MCF 10A (cell line): ENCODE results near the gene CCDC33. TPM values are rescaled to one million over a fixed set of nuclear protein-coding genes. Genes with fewer than 3 reads are reported as not detected.

ENCODE experiments used
- BruUV-seq: library from RNA; stranded (reverse); fragments of 400-500 nt; replicated peaks from 2 replicates; lab custom pipeline; 2021; lab: Mats Ljungman, UMichigan
- CTCF ChIA-PET: fragments of 300-600 bp; sonication (Branson Sonifier 250); formaldehyde crosslinking; extraction: SDS; loops from one replicate; lab custom pipeline; 2021; ENCODE audit warnings: antibody characterized with exemption, inconsistent platforms; lab: Yijun Ruan, JAX
- POLR2A ChIA-PET: fragments of 300-600, 350-650 bp; sonication (Branson Sonifier 250); formaldehyde crosslinking; extraction: SDS; loops from one replicate; lab custom pipeline; 2020; ENCODE audit warnings: antibody characterized with exemption, inconsistent platforms; lab: Yijun Ruan, JAX
- DNase-seq: peaks from one replicate; pipeline ENCODE4 v3.0.0-alpha.2; 2018; ENCODE audit not compliant: unreplicated experiment
- H3K27ac Mint-ChIP-seq: one replicate; pipeline ENCODE4 v1.8.0; 2022; ENCODE audit warnings: mild to moderate bottlenecking, low read depth, mixed read lengths; ENCODE audit not compliant: unreplicated experiment
- H3K27me3 Mint-ChIP-seq: one replicate; pipeline ENCODE4 v1.8.0; 2022; ENCODE audit warnings: mixed read lengths; ENCODE audit not compliant: insufficient read depth, unreplicated experiment
- H3K36me3 Mint-ChIP-seq: one replicate; pipeline ENCODE4 v1.8.0; 2022; ENCODE audit warnings: mild to moderate bottlenecking, moderate library complexity, mixed read lengths; ENCODE audit not compliant: insufficient read depth, unreplicated experiment
- H3K4me1 Mint-ChIP-seq: one replicate; pipeline ENCODE4 v1.8.0; 2022; ENCODE audit warnings: mixed read lengths; ENCODE audit not compliant: insufficient read depth, unreplicated experiment
- H3K4me3 Mint-ChIP-seq: one replicate; pipeline ENCODE4 v1.8.0; 2022; ENCODE audit warnings: mild to moderate bottlenecking, moderate library complexity, mixed read lengths; ENCODE audit not compliant: unreplicated experiment
- H3K9me3 Mint-ChIP-seq: one replicate; pipeline ENCODE4 v1.8.0; 2022; ENCODE audit warnings: mixed read lengths; ENCODE audit not compliant: unreplicated experiment
- intact Hi-C: fragments of 100-400 bp; cut with micrococcal nuclease; formaldehyde crosslinking; loops from 2 replicates; pipeline ENCODE4 v1.14.1; 2022
- total RNA-seq: library from RNA; stranded (reverse); gene quantifications from 2 replicates; pipeline ENCODE4 v1.2.3, GENCODE V29; 2022
- TF ChIP-seq, protein P1 (sequence below): fragments of 200-600 bp; IDR thresholded peaks from one replicate; pipeline ENCODE4 v1.8.0; 2022; ENCODE audit warnings: antibody characterized with exemption, mild to moderate bottlenecking; ENCODE audit not compliant: unreplicated experiment

The CCDC33 gene
- total RNA-seq, 1 experiment from 2014 or later: not detected

DNA sequence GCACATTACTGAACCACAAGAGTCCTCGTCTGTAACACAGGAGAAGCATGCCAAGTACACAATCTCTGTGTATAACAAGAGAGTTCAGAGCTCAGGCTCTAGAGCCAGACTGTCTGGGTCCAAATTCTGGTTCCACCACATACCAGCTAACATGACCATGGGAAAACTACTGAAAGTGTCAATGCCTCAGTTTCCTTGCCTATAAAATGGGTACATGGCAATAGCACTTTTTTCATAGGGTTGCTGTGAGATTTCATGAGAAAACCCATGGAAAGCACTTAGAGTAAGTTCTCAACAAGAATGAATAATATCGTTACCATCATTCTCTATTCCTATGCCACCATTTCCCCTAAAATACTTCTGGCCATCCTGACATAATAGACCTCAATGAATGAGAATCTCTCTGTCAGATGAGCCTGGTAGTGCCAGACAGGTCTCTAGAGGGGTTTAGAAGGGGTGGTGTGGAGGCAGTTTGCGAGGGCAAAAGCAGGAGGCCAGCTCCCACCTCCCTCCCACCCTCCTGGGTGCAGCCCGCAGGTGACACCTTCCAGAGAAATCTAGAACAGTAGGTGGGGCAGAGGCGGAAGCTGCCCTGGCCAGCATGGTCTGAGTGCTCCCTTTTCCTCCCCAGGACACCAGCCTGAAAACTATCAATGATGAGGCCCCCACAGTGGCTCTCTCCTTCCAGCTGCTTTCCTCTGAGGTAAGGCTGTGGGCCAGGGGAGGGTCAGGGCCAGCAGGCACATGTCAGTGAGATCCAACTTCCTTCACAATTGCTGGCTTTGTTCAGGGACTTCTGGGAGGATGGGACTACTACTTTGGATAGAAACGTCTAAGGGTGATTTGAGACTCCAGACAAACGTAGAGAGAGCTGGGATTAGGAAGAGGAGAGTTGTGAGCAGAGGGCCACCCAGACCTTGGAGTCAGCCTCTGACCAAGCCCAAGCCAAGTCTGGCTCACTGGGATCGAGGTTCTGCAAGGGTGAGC lies 45.3 kb downstream of the CCDC33 start:
- DNase-seq: no peak
- CTCF ChIA-PET: interaction anchor here (0.6 to 1.4 kb wide), 2 partner anchors 11 to 24 kb away, joined by 3 read pairs; no protein-coding TSS in a partner anchor
- intact Hi-C loops: no loop called here
- TF ChIP-seq, protein P1, sequence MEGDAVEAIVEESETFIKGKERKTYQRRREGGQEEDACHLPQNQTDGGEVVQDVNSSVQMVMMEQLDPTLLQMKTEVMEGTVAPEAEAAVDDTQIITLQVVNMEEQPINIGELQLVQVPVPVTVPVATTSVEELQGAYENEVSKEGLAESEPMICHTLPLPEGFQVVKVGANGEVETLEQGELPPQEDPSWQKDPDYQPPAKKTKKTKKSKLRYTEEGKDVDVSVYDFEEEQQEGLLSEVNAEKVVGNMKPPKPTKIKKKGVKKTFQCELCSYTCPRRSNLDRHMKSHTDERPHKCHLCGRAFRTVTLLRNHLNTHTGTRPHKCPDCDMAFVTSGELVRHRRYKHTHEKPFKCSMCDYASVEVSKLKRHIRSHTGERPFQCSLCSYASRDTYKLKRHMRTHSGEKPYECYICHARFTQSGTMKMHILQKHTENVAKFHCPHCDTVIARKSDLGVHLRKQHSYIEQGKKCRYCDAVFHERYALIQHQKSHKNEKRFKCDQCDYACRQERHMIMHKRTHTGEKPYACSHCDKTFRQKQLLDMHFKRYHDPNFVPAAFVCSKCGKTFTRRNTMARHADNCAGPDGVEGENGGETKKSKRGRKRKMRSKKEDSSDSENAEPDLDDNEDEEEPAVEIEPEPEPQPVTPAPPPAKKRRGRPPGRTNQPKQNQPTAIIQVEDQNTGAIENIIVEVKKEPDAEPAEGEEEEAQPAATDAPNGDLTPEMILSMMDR: no peak
- POLR2A ChIA-PET: no interaction called here
- Mint-ChIP-seq H3K27me3 (peaks cover 67% of the 10 kb centered on the region), H3K4me1 (no peaks in the 10 kb centered on the region), H3K27ac (no peak overlapping the region), H3K4me3 (no peak overlapping the region), H3K36me3 (no peaks in the 10 kb centered on the region), H3K9me3 (no peaks in the 10 kb centered on the region)
- no TSS peak for BruUV-seq

DNA sequence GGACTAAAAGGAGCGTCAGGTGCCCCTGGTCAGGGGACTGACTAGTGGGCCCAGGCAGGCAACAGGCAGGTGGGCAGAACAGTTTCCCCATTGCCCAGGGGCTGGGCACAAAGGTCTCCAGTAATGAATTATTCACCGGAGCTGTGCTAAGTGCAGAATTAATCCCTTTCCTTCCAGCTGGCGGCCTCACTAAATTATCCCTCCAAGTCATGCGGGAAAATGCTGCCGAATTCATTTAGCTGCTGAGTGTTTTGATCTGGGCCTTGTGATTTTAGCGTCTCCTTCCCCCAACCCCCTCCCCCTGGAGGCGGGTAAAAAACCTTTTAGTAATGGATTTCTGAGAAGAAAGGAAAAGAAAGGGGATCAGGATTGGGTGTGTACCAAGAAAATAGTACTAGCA lies 47.2 kb downstream of the CCDC33 start:
- no peaks in the 10 kb centered on the region for H3K9me3 Mint-ChIP-seq
- BruUV-seq: no TSS peak
- peaks cover 86% of the 10 kb centered on the region for H3K27me3 Mint-ChIP-seq
- H3K36me3 Mint-ChIP-seq: no peaks in the 10 kb centered on the region
- no peaks in the 10 kb centered on the region for H3K4me1 Mint-ChIP-seq
- intact Hi-C loops: no loop called here
- H3K4me3 Mint-ChIP-seq: no peak overlapping the region
- no peak overlapping the region for H3K27ac Mint-ChIP-seq
- DNase-seq: no peak
- ChIA-PET POLR2A (no interaction called here), CTCF (interaction anchor here (2.4 kb wide), 1 partner anchor 38 kb away, joined by 5 read pairs; no protein-coding TSS in a partner anchor)
- TF ChIP-seq, protein P1: no peak

DNA sequence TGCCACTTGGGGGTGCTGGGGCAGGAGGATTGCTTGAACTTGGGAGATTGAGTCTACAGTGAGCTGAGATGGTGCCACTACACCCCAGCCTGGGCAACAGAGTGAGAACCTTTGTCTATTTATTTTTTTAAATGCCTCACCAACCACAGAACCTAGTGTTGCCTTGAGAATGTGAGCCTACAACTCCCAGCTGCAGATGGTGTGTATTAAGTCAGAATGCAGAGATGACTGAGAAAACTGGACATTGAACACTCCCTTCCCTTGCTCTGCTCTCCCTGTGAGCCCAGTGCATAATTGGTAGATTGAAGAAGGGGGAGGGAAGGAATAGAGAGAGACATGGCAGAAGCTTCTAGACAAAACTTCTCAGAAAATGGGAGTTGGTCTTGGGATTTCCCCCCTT lies 53.5 kb downstream of the CCDC33 start:
- no peaks in the 10 kb centered on the region for H3K9me3 Mint-ChIP-seq
- BruUV-seq: no TSS peak
- H3K36me3 Mint-ChIP-seq: no peaks in the 10 kb centered on the region
- H3K4me3 Mint-ChIP-seq: no peak overlapping the region
- H3K27ac Mint-ChIP-seq: no peak overlapping the region
- ChIA-PET POLR2A (no interaction called here), CTCF (interaction anchor here (1.5 kb wide), 1 partner anchor 161 kb away, joined by 5 read pairs; no protein-coding TSS in a partner anchor)
- TF ChIP-seq, protein P1: no peak
- peaks cover 63% of the 10 kb centered on the region for H3K27me3 Mint-ChIP-seq
- intact Hi-C loops: no loop called here
- no peak for DNase-seq
- H3K4me1 Mint-ChIP-seq: no peaks in the 10 kb centered on the region

DNA sequence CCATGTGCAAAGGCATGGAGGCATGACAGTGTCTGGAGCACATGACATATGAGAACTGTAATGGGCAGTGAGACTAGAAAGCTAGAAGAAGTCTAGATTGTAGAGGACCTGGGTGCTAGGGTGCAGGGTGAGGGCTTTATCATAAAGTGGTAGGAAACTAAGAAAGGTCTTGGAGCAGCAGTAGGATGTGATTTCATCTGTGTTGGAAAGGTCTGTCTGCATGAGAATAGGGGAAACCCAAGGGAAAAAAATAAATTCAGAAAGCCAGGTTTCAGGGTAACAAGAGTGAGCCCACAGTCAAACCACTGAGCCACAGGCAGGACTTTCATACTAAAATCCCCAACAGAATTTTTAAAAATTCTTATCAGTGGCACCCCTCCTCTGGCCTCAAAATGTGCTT lies 54.5 kb downstream of the CCDC33 start:
- H3K27me3 Mint-ChIP-seq: peaks cover 63% of the 10 kb centered on the region
- no peak overlapping the region for H3K4me3 Mint-ChIP-seq
- no peak for DNase-seq
- no peaks in the 10 kb centered on the region for H3K36me3 Mint-ChIP-seq
- BruUV-seq: no TSS peak
- H3K4me1 Mint-ChIP-seq: no peaks in the 10 kb centered on the region
- intact Hi-C loops: no loop called here
- H3K27ac Mint-ChIP-seq: no peak overlapping the region
- TF ChIP-seq, protein P1: no peak
- no peaks in the 10 kb centered on the region for H3K9me3 Mint-ChIP-seq
- ChIA-PET CTCF (interaction anchor here (1.0 kb wide), 1 partner anchor 164 kb away, joined by 3 read pairs; no protein-coding TSS in a partner anchor), POLR2A (no interaction called here)
